SK-N-SH (cell line): ENCODE results near the gene MAGI3.

Experiments used
- NFIC ChIP-seq: IDR thresholded peaks from 2 replicates; pipeline ENCODE4 v1.4.0; 2012; ENCODE audit warnings: borderline replicate concordance
- POLR2AphosphoS5 ChIP-seq: IDR thresholded peaks from 2 replicates; pipeline ENCODE4 v1.6.1; 2012; ENCODE audit warnings: low read depth, low read length
- RFX5 ChIP-seq: IDR thresholded peaks from 2 replicates; pipeline ENCODE4 v1.6.1; 2012; ENCODE audit warnings: mild to moderate bottlenecking, improper control_type of control experiment, low read length
- SIN3A ChIP-seq: IDR thresholded peaks from 2 replicates; pipeline ENCODE4 v1.6.1; 2012; ENCODE audit warnings: low read depth, mild to moderate bottlenecking, low read length, moderate library complexity, borderline replicate concordance
- YY1 ChIP-seq: IDR thresholded peaks from 2 replicates; pipeline ENCODE4 v1.4.0; 2012; ENCODE audit warnings: low read depth, mild to moderate bottlenecking
- TF ChIP-seq, protein P1 (sequence below): fragments of 200-600 bp; sonication (generic); IDR thresholded peaks from 2 replicates; pipeline ENCODE4 v1.6.1; 2017; ENCODE audit warnings: antibody characterized with exemption, mild to moderate bottlenecking, moderate library complexity
- TF ChIP-seq, protein P2 (sequence below): IDR thresholded peaks from 2 replicates; pipeline ENCODE4 v1.4.0; 2012; ENCODE audit warnings: low read depth, borderline replicate concordance
- TF ChIP-seq, protein P3 (sequence below): IDR thresholded peaks from 2 replicates; pipeline ENCODE4; 2012

DNA sequence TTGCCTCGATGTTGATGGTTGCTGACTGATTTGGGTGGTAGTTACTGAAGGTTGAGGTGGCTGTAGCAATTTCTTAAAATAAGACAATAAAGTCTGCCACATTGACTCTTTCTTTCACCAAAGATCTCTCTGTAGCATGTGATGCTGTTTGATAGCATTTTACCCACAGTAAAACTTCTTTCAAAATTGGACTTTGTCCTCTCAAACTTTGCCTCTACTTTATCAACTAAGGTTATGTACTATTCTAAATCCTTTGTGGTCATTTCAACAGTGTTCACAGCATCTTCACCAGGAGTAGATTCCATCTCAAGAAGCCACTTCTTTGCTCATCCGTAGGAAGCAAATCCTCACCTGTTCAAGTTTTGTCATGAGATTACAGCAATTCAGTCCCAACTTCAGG, 275.8 kb downstream of the MAGI3 start:
- TF ChIP-seq, protein P1, sequence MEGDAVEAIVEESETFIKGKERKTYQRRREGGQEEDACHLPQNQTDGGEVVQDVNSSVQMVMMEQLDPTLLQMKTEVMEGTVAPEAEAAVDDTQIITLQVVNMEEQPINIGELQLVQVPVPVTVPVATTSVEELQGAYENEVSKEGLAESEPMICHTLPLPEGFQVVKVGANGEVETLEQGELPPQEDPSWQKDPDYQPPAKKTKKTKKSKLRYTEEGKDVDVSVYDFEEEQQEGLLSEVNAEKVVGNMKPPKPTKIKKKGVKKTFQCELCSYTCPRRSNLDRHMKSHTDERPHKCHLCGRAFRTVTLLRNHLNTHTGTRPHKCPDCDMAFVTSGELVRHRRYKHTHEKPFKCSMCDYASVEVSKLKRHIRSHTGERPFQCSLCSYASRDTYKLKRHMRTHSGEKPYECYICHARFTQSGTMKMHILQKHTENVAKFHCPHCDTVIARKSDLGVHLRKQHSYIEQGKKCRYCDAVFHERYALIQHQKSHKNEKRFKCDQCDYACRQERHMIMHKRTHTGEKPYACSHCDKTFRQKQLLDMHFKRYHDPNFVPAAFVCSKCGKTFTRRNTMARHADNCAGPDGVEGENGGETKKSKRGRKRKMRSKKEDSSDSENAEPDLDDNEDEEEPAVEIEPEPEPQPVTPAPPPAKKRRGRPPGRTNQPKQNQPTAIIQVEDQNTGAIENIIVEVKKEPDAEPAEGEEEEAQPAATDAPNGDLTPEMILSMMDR: no peak
- TF ChIP-seq, protein P2, sequence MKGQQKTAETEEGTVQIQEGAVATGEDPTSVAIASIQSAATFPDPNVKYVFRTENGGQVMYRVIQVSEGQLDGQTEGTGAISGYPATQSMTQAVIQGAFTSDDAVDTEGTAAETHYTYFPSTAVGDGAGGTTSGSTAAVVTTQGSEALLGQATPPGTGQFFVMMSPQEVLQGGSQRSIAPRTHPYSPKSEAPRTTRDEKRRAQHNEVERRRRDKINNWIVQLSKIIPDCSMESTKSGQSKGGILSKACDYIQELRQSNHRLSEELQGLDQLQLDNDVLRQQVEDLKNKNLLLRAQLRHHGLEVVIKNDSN: no peak
- TF ChIP-seq YY1: no peak
- no peak for TF ChIP-seq SIN3A
- TF ChIP-seq, protein P3, sequence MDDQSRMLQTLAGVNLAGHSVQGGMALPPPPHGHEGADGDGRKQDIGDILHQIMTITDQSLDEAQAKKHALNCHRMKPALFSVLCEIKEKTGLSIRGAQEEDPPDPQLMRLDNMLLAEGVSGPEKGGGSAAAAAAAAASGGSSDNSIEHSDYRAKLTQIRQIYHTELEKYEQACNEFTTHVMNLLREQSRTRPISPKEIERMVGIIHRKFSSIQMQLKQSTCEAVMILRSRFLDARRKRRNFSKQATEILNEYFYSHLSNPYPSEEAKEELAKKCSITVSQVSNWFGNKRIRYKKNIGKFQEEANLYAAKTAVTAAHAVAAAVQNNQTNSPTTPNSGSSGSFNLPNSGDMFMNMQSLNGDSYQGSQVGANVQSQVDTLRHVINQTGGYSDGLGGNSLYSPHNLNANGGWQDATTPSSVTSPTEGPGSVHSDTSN: no peak
- no peak for TF ChIP-seq RFX5
- no peak for TF ChIP-seq POLR2AphosphoS5
- no peak for TF ChIP-seq NFIC
